Neural cell (in vitro differentiated cells): ENCODE data around the gene TUBAL3. TPM values are rescaled to one million over a fixed set of nuclear protein-coding genes. Genes with fewer than 3 reads are reported as not detected.

Experiments used
- H2AFZ ChIP-seq: fragments of 200-600, 300-800 bp; sonication (generic), shearing (Covaris generic); 2 replicates; pipeline ENCODE4 v1.6.0; 2014; ENCODE audit warnings: low read depth, mild to moderate bottlenecking, antibody characterized with exemption, low read length, moderate library complexity
- H3F3A ChIP-seq: fragments of 200-600 bp; shearing (Covaris generic); 2 replicates; pipeline ENCODE4 v1.6.1; 2016; ENCODE audit warnings: mild to moderate bottlenecking, moderate library complexity, mixed read lengths, antibody characterized with exemption, low read length; ENCODE audit not compliant: insufficient read depth, poor library complexity, severe bottlenecking
- H3K27ac ChIP-seq: fragments of 200-600, 300-800 bp; sonication (generic), shearing (Covaris generic); 2 replicates; pipeline ENCODE4 v1.5.1; 2014; ENCODE audit warnings: mild to moderate bottlenecking, low read length, moderate library complexity
- H3K27me3 ChIP-seq: fragments of 300-800, 200-600 bp; sonication (generic), shearing (Covaris generic); 2 replicates; pipeline ENCODE4 v1.6.0; 2014; ENCODE audit warnings: mild to moderate bottlenecking, low read depth, low read length, moderate library complexity; ENCODE audit not compliant: insufficient read depth
- H3K36me3 ChIP-seq: fragments of 300-800, 200-600 bp; sonication (generic), shearing (Covaris generic); 2 replicates; pipeline ENCODE4 v1.5.1; 2014; ENCODE audit warnings: mild to moderate bottlenecking, antibody characterized with exemption, low read length, moderate library complexity; ENCODE audit not compliant: insufficient read depth
- H3K4me2 ChIP-seq: fragments of 300-800, 200-600 bp; sonication (generic), shearing (Covaris generic); 2 replicates; pipeline ENCODE4 v1.6.0; 2014; ENCODE audit warnings: mild to moderate bottlenecking, low read length
- H3K4me3 ChIP-seq: fragments of 300-800, 200-600 bp; sonication (generic), shearing (Covaris generic); 2 replicates; pipeline ENCODE4 v1.5.1; 2014; ENCODE audit warnings: mild to moderate bottlenecking, low read length, moderate library complexity
- H3K79me2 ChIP-seq: fragments of 200-600 bp; shearing (Covaris generic); replicated peaks from 2 replicates; pipeline ENCODE4 v1.6.0; 2014; ENCODE audit warnings: mild to moderate bottlenecking, low read length, moderate library complexity; ENCODE audit not compliant: insufficient read depth
- H3K9ac ChIP-seq: fragments of 300-800, 200-600 bp; sonication (generic), shearing (Covaris generic); 2 replicates; pipeline ENCODE4 v1.6.1; 2016; ENCODE audit warnings: mild to moderate bottlenecking, low read length, mixed read lengths
- H3K9me2 ChIP-seq: fragments of 200-600 bp; shearing (Covaris generic); 2 replicates; pipeline ENCODE4 v1.6.1; 2016; ENCODE audit warnings: mild to moderate bottlenecking, low read length, mixed read lengths; ENCODE audit not compliant: insufficient read depth
- H3K9me3 ChIP-seq: fragments of 200-600, 300-800 bp; sonication (generic), shearing (Covaris generic); 2 replicates; pipeline ENCODE4 v1.6.1; 2016; ENCODE audit warnings: mild to moderate bottlenecking, mixed run types, low read length, moderate library complexity, mixed read lengths
- H4K20me1 ChIP-seq: fragments of 200-600 bp; shearing (Covaris generic); 2 replicates; pipeline ENCODE4 v1.6.1; 2016; ENCODE audit warnings: mild to moderate bottlenecking, mixed run types; ENCODE audit not compliant: insufficient read depth
- CTCF ChIP-seq: fragments of 450-650 bp; IDR thresholded peaks from 2 replicates; pipeline ENCODE4 v1.5.1; 2014; ENCODE audit warnings: antibody characterized with exemption, mild to moderate bottlenecking, moderate library complexity; ENCODE audit not compliant: poor library complexity, severe bottlenecking
- EP300 ChIP-seq: fragments of 450-650 bp; conservative IDR thresholded peaks from 2 replicates; pipeline ENCODE4 v1.6.1; 2014; ENCODE audit warnings: antibody characterized with exemption, mild to moderate bottlenecking, moderate library complexity; ENCODE audit not compliant: poor library complexity, severe bottlenecking
- EZH2 ChIP-seq: fragments of 200-600, 300-800 bp; shearing (Covaris generic), sonication (generic); IDR thresholded peaks from 2 replicates; pipeline ENCODE4 v1.6.1; 2014; ENCODE audit warnings: antibody characterized with exemption, low read length, borderline replicate concordance, mild to moderate bottlenecking; ENCODE audit not compliant: insufficient read depth, poor library complexity, severe bottlenecking
- MXI1 ChIP-seq: fragments of 450-650 bp; conservative IDR thresholded peaks from 2 replicates; pipeline ENCODE4 v1.6.1; 2014; ENCODE audit warnings: antibody characterized with exemption, mild to moderate bottlenecking; ENCODE audit not compliant: poor library complexity, severe bottlenecking
- POLR2AphosphoS5 ChIP-seq: IDR thresholded peaks from 2 replicates; pipeline ENCODE4 v1.6.1; 2012
- RAD21 ChIP-seq: fragments of 450-650 bp; conservative IDR thresholded peaks from 2 replicates; pipeline ENCODE4 v1.6.1; 2014; ENCODE audit warnings: antibody characterized with exemption, mild to moderate bottlenecking, moderate library complexity
- REST ChIP-seq: IDR thresholded peaks from 2 replicates; pipeline ENCODE4 v1.6.1; 2012; ENCODE audit warnings: borderline replicate concordance
- SMC3 ChIP-seq: fragments of 450-650 bp; conservative IDR thresholded peaks from 2 replicates; pipeline ENCODE4 v1.6.1; 2014; ENCODE audit warnings: antibody characterized with exemption, mild to moderate bottlenecking, moderate library complexity; ENCODE audit not compliant: poor library complexity
- TAF1 ChIP-seq: IDR thresholded peaks from 2 replicates; pipeline ENCODE4 v1.6.1; 2012; ENCODE audit warnings: low read depth
- polyA plus RNA-seq: library from polyadenylated mRNA; depleted of rRNA; stranded (reverse); fragments of >200 nt; gene quantifications from 2 replicates; pipeline ENCODE4 v1.2.3, GENCODE V29; 2014

The TUBAL3 gene
- polyA plus RNA-seq, 1 donor from 2014 or later = not detected

DNA sequence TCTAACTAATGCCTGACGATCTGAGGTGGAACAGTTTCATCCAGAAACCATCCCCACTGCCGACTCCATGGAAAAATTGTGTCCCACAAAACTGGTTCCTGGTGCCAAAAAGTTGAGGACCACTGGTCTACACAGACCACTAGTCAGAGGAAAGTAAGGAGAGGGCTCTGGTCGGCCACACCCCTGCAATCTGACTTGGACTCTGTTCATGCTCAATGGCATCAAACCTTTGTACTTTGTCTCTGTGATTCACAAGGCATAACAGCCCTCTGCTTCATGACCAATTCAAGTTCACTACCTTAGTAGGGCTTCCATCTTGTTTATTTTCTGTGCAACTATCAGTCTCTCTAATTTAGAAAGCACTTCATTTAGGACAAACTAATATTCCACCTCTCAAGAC, 1.8 kb downstream of the TUBAL3 start:
- Histone ChIP-seq H3K4me2 (no peak overlapping the region), H4K20me1 (no peaks in the 10 kb centered on the region), H3K9me2 (no peaks in the 10 kb centered on the region), H3K9ac (no peak overlapping the region), H3F3A (no peaks in the 10 kb centered on the region), H3K27ac (no peak overlapping the region), H3K27me3 (no peaks in the 10 kb centered on the region), H2AFZ (no peak overlapping the region), H3K36me3 (no peaks in the 10 kb centered on the region), H3K4me3 (no peak overlapping the region), H3K79me2 (no peaks in the 10 kb centered on the region), H3K9me3 (no peaks in the 10 kb centered on the region)
- TF ChIP-seq SMC3 (no peak), EP300 (no peak), MXI1 (no peak), CTCF (no peak), POLR2AphosphoS5 (no peak), EZH2 (no peak), RAD21 (no peak), TAF1 (no peak)

DNA sequence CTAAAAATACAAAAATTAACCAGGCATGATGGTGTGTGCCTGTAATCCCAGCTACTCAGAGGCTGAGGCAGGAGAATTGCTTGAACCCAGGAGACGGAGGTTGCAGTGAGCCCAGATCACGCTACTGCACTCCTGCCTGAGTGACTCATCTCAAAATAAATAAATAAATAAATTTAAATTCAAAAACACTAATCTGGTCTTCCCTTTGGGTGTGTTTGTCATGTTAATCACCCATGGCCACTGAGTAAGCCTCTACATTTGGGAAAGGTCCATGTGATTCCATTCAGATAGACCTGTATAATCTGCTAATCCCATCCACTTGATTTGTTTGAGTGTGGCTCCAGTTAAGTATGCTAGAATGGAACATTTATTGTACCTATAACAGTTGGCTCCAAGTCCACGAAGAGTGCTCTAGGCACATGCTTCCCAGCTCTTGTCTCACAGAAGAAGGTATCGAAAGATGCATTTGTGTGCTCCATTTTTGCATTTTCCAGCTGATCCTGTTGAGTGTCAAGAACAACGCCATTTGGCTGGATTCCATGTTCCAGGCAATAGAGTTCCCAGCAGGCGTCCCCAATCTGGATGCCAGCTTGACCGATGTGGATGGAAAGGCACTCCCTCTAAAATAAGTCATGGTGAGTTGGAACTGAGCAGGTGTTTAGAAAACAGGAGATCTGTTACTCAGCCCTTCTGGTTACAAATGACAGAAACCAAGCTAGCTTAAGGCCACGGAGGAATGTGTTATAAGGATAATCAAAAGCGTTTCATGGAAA, 4.0 kb downstream of the TUBAL3 start:
- no peak overlapping the region for H3K27ac ChIP-seq
- H3K4me2 ChIP-seq = no peak overlapping the region
- no peaks in the 10 kb centered on the region for H3F3A ChIP-seq

More for the DNA sequence above, 4.0 kb downstream of the TUBAL3 start:
- Histone ChIP-seq H3K9me2 (no peaks in the 10 kb centered on the region), H3K9me3 (no peaks in the 10 kb centered on the region), H2AFZ (no peak overlapping the region), H4K20me1 (no peaks in the 10 kb centered on the region), H3K9ac (no peak overlapping the region), H3K36me3 (no peaks in the 10 kb centered on the region), H3K79me2 (no peaks in the 10 kb centered on the region), H3K4me3 (no peak overlapping the region), H3K27me3 (no peaks in the 10 kb centered on the region)
- TF ChIP-seq RAD21 (no peak), POLR2AphosphoS5 (no peak), REST (no peak), CTCF (no peak)
